ENCODE measurements around the gene DLK1. TPM values are rescaled to one million over a fixed set of nuclear protein-coding genes. Genes with fewer than 3 reads are reported as not detected.
A peak's percentile ranks its signal among the peaks of the same experiment; 100 is the strongest.

The DLK1 gene
- total RNA-seq = 4.8 TPM
- 6.9 TPM for polyA plus RNA-seq
- long read RNA-seq, donor 1 = 0 reads
- long read RNA-seq, donor 2 = 0 reads
- long read RNA-seq, donor 3, full-length matches to known transcripts = 26 of 45 reads
- long read RNA-seq, donor 3, partial matches to known transcripts = 19 of 45 reads
- long read RNA-seq, donor 3, other reads (novel, unspliced or antisense) = 0 of 45 reads
- long read RNA-seq, donor 4, full-length matches to known transcripts = 23 of 23 reads
- long read RNA-seq, donor 4, partial matches to known transcripts = 0 of 23 reads
- long read RNA-seq, donor 4, other reads (novel, unspliced or antisense) = 0 of 23 reads
- long read RNA-seq, donor 5, full-length matches to known transcripts = 40 of 40 reads
- long read RNA-seq, donor 5, partial matches to known transcripts = 0 of 40 reads
- long read RNA-seq, donor 5, other reads (novel, unspliced or antisense) = 0 of 40 reads
- long read RNA-seq, donor 6, full-length matches to known transcripts = 35 of 35 reads
- long read RNA-seq, donor 6, partial matches to known transcripts = 0 of 35 reads
- long read RNA-seq, donor 6, other reads (novel, unspliced or antisense) = 0 of 35 reads
- long read RNA-seq, donor 7, full-length matches to known transcripts = 29 of 59 reads
- long read RNA-seq, donor 7, partial matches to known transcripts = 30 of 59 reads
- long read RNA-seq, donor 7, other reads (novel, unspliced or antisense) = 0 of 59 reads
- long read RNA-seq, donor 8, full-length matches to known transcripts = 26 of 26 reads
- long read RNA-seq, donor 8, partial matches to known transcripts = 0 of 26 reads
- long read RNA-seq, donor 8, other reads (novel, unspliced or antisense) = 0 of 26 reads
- long read RNA-seq, donor 9, full-length matches to known transcripts = 11 of 11 reads
- long read RNA-seq, donor 9, partial matches to known transcripts = 0 of 11 reads
- long read RNA-seq, donor 9, other reads (novel, unspliced or antisense) = 0 of 11 reads
- long read RNA-seq, donor 10, full-length matches to known transcripts = 18 of 18 reads
- long read RNA-seq, donor 10, partial matches to known transcripts = 0 of 18 reads
- long read RNA-seq, donor 10, other reads (novel, unspliced or antisense) = 0 of 18 reads

- 6% methylated on average over 74 of the region's 77 CpGs for whole genome bisulfite sequencing
- DNase-seq (ENCODE audit: low read depth in 6 of 9, low spot score in 9 of 9) = no peak
- Histone ChIP-seq H3K36me3 (ENCODE audit: control insufficient read depth in 2 of 2, insufficient read depth in 2 of 2, low read length in 1 of 2) (no peaks in the 10 kb centered on the region), H3K27ac (ENCODE audit: low read depth in 1 of 2, low read length in 1 of 2) (no peak within 1 kb of the TSS), H3K27me3 (ENCODE audit: control insufficient read depth in 2 of 2, insufficient read depth in 1 of 2, low read length in 1 of 2) (peaks cover 34 to 70% of the 10 kb centered on the region in 2 donors), H3K4me3 (ENCODE audit: low read length in 2 of 2) (no peak within 1 kb of the TSS), H3K4me1 (ENCODE audit: control insufficient read depth in 2 of 2, insufficient read depth in 2 of 2, low read length in 2 of 2) (no peaks in the 10 kb centered on the region), H3K9me3 (ENCODE audit: control insufficient read depth in 2 of 2, insufficient read depth in 1 of 2, low read length in 1 of 2) (no peaks in the 10 kb centered on the region)
Observed at GRCh38 chr14:100726550-100727085, at the start of gene DLK1. Gene DLK1 (plus strand): TSS chr14:100726892. CDS start chr14:100727069, 177 bp downstream.

- Histone ChIP-seq H3K27ac (ENCODE audit: low read depth in 1 of 2, low read length in 1 of 2) (peak overlapping the region in 1 of 2 donors; percentile 87), H3K27me3 (ENCODE audit: control insufficient read depth in 2 of 2, insufficient read depth in 1 of 2, low read length in 1 of 2) (peaks cover 10 to 26% of the 10 kb centered on the region in 2 donors), H3K4me1 (ENCODE audit: control insufficient read depth in 2 of 2, insufficient read depth in 2 of 2, low read length in 2 of 2) (peaks cover 0 to 66% of the 10 kb centered on the region in 2 donors), H3K36me3 (ENCODE audit: control insufficient read depth in 2 of 2, insufficient read depth in 2 of 2, low read length in 1 of 2) (no peaks in the 10 kb centered on the region), H3K4me3 (ENCODE audit: low read length in 2 of 2) (no peak overlapping the region), H3K9me3 (ENCODE audit: control insufficient read depth in 2 of 2, insufficient read depth in 1 of 2, low read length in 1 of 2) (no peaks in the 10 kb centered on the region)
- WGBS = 83% methylated on average over 10 of the region's 10 CpGs
- no peak for DNase-seq (ENCODE audit: low read depth in 6 of 9, low spot score in 9 of 9)
Observed at GRCh38 chr14:100677152-100677551, 49.5 kb upstream of the DLK1 start.

- Histone ChIP-seq H3K4me3 (ENCODE audit: low read length in 2 of 2) (no peak overlapping the region), H3K4me1 (ENCODE audit: control insufficient read depth in 2 of 2, insufficient read depth in 2 of 2, low read length in 2 of 2) (peaks cover 0 to 64% of the 10 kb centered on the region in 2 donors), H3K27me3 (ENCODE audit: control insufficient read depth in 2 of 2, insufficient read depth in 1 of 2, low read length in 1 of 2) (peaks cover 5 to 20% of the 10 kb centered on the region in 2 donors), H3K27ac (ENCODE audit: low read depth in 1 of 2, low read length in 1 of 2) (peak overlapping the region; percentile 37 to 87), H3K9me3 (ENCODE audit: control insufficient read depth in 2 of 2, insufficient read depth in 1 of 2, low read length in 1 of 2) (no peaks in the 10 kb centered on the region), H3K36me3 (ENCODE audit: control insufficient read depth in 2 of 2, insufficient read depth in 2 of 2, low read length in 1 of 2) (no peaks in the 10 kb centered on the region)
- WGBS = 69% methylated on average over 29 of the region's 29 CpGs
- DNase-seq (ENCODE audit: low read depth in 6 of 9, low spot score in 9 of 9) = peak in 1 of 9 donors; percentile 25
Observed at GRCh38 chr14:100677554-100678468, 48.9 kb upstream of the DLK1 start.

- no peak for DNase-seq (ENCODE audit: low read depth in 6 of 9, low spot score in 9 of 9)
- 89% methylated on average over 7 of the region's 7 CpGs for WGBS
- no peaks in the 10 kb centered on the region for H3K36me3 ChIP-seq (ENCODE audit: control insufficient read depth in 2 of 2, insufficient read depth in 2 of 2, low read length in 1 of 2)
- no peak overlapping the region for H3K4me3 ChIP-seq (ENCODE audit: low read length in 2 of 2)
- peaks cover 0 to 13% of the 10 kb centered on the region in 2 donors for H3K27me3 ChIP-seq (ENCODE audit: control insufficient read depth in 2 of 2, insufficient read depth in 1 of 2, low read length in 1 of 2)
- H3K9me3 ChIP-seq (ENCODE audit: control insufficient read depth in 2 of 2, insufficient read depth in 1 of 2, low read length in 1 of 2) = no peaks in the 10 kb centered on the region
- peak overlapping the region; percentile 9 to 87 for H3K27ac ChIP-seq (ENCODE audit: low read depth in 1 of 2, low read length in 1 of 2)
- peaks cover 0 to 58% of the 10 kb centered on the region in 2 donors for H3K4me1 ChIP-seq (ENCODE audit: control insufficient read depth in 2 of 2, insufficient read depth in 2 of 2, low read length in 2 of 2)
Observed at GRCh38 chr14:100678469-100678828, 48.2 kb upstream of the DLK1 start.

- Histone ChIP-seq H3K36me3 (ENCODE audit: control insufficient read depth in 2 of 2, insufficient read depth in 2 of 2, low read length in 1 of 2) (no peaks in the 10 kb centered on the region), H3K27ac (ENCODE audit: low read depth in 1 of 2, low read length in 1 of 2) (peak overlapping the region in 1 of 2 donors; percentile 87), H3K9me3 (ENCODE audit: control insufficient read depth in 2 of 2, insufficient read depth in 1 of 2, low read length in 1 of 2) (no peaks in the 10 kb centered on the region), H3K27me3 (ENCODE audit: control insufficient read depth in 2 of 2, insufficient read depth in 1 of 2, low read length in 1 of 2) (peaks cover 0 to 8% of the 10 kb centered on the region in 2 donors), H3K4me1 (ENCODE audit: control insufficient read depth in 2 of 2, insufficient read depth in 2 of 2, low read length in 2 of 2) (peaks cover 0 to 58% of the 10 kb centered on the region in 2 donors), H3K4me3 (ENCODE audit: low read length in 2 of 2) (no peak overlapping the region)
- DNase-seq (ENCODE audit: low read depth in 6 of 9, low spot score in 9 of 9) = no peak
- WGBS = 96% methylated on average over 6 of the region's 6 CpGs
Observed at GRCh38 chr14:100679153-100679552, 47.5 kb upstream of the DLK1 start.

- 94% methylated on average over 16 of the region's 16 CpGs for WGBS
- Histone ChIP-seq H3K27ac (ENCODE audit: low read depth in 1 of 2, low read length in 1 of 2) (peak overlapping the region in 1 of 2 donors; percentile 87), H3K36me3 (ENCODE audit: control insufficient read depth in 2 of 2, insufficient read depth in 2 of 2, low read length in 1 of 2) (no peaks in the 10 kb centered on the region), H3K4me3 (ENCODE audit: low read length in 2 of 2) (no peak overlapping the region), H3K27me3 (ENCODE audit: control insufficient read depth in 2 of 2, insufficient read depth in 1 of 2, low read length in 1 of 2) (peaks cover 0 to 2% of the 10 kb centered on the region in 2 donors), H3K9me3 (ENCODE audit: control insufficient read depth in 2 of 2, insufficient read depth in 1 of 2, low read length in 1 of 2) (no peaks in the 10 kb centered on the region), H3K4me1 (ENCODE audit: control insufficient read depth in 2 of 2, insufficient read depth in 2 of 2, low read length in 2 of 2) (peaks cover 0 to 55% of the 10 kb centered on the region in 2 donors)
- DNase-seq (ENCODE audit: low read depth in 6 of 9, low spot score in 9 of 9) = no peak
Observed at GRCh38 chr14:100679707-100680438, 46.8 kb upstream of the DLK1 start.

GRCh38 chr14:100680439-100681051, 46.1 kb upstream of the DLK1 start:
- Histone ChIP-seq H3K27ac (ENCODE audit: low read depth in 1 of 2, low read length in 1 of 2) (peak overlapping the region in 1 of 2 donors; percentile 73), H3K36me3 (ENCODE audit: control insufficient read depth in 2 of 2, insufficient read depth in 2 of 2, low read length in 1 of 2) (no peaks in the 10 kb centered on the region), H3K4me3 (ENCODE audit: low read length in 2 of 2) (no peak overlapping the region), H3K4me1 (ENCODE audit: control insufficient read depth in 2 of 2, insufficient read depth in 2 of 2, low read length in 2 of 2) (peaks cover 0 to 50% of the 10 kb centered on the region in 2 donors), H3K27me3 (ENCODE audit: control insufficient read depth in 2 of 2, insufficient read depth in 1 of 2, low read length in 1 of 2) (no peaks in the 10 kb centered on the region), H3K9me3 (ENCODE audit: control insufficient read depth in 2 of 2, insufficient read depth in 1 of 2, low read length in 1 of 2) (no peaks in the 10 kb centered on the region)
- 70% methylated on average over 23 of the region's 23 CpGs for WGBS
- DNase-seq (ENCODE audit: low read depth in 6 of 9, low spot score in 9 of 9) = no peak
